HCT116 (cell line): Measurements from ENCODE around the gene CEACAM3. TPM values are rescaled to one million over a fixed set of nuclear protein-coding genes. Genes with fewer than 3 reads are reported as not detected.

Source experiments
- ATAC-seq: fragments of 200-7000 bp; cut with Tn5 transposase; 2 replicates; pipeline ENCODE4 v1.9.1; 2020; ENCODE audit warnings: mild to moderate bottlenecking, moderate library complexity
- BruUV-seq: library from RNA; stranded (reverse); fragments of 400-500 nt; replicated peaks from 2 replicates; lab custom pipeline; 2021; lab: Mats Ljungman, UMichigan
- CTCF ChIA-PET: fragments of 300-600 bp; sonication (Branson Sonifier 250); formaldehyde crosslinking; loops from one replicate; lab custom pipeline; 2021; ENCODE audit warnings: antibody characterized with exemption; lab: Charles Lee
- POLR2A ChIA-PET: fragments of 300-600, 350-600 bp; sonication (Branson Sonifier 250); formaldehyde crosslinking; loops from one replicate; lab custom pipeline; 2021; ENCODE audit warnings: antibody characterized with exemption; lab: Charles Lee
- RAD21 ChIA-PET, 2 experiments: fragments of 300-600 bp; sonication (Branson Sonifier 250); formaldehyde crosslinking; loops; one replicate each; lab custom pipeline; 2023; ENCODE audit warnings: low total read pairs in 2 of 2; ENCODE audit not compliant: uncharacterized antibody in 2 of 2, unreplicated experiment in 2 of 2, low non-redundant PET in 1 of 2; lab: Charles Lee
- DNase-seq: peaks from one replicate; pipeline ENCODE4 v3.0.0-alpha.2; 2010; ENCODE audit warnings: low read depth, low spot score
- H2AFZ ChIP-seq: fragments of 200-600 bp; shearing (Covaris generic), sonication (generic); 2 replicates; pipeline ENCODE4 v1.6.1; 2017; ENCODE audit warnings: low read depth, mixed run types, mixed read lengths, antibody characterized with exemption, low read length; ENCODE audit not compliant: poor library complexity, severe bottlenecking
- H3K27ac ChIP-seq: 2 replicates; pipeline ENCODE4 v1.5.1; 2012; ENCODE audit warnings: low read depth, low read length
- H3K27me3 ChIP-seq: fragments of 200-600 bp; sonication (generic); 2 replicates; pipeline ENCODE4 v1.6.1; 2016; ENCODE audit warnings: mixed run types, low read length, mixed read lengths; ENCODE audit not compliant: insufficient read depth
- H3K36me3 ChIP-seq, 2 experiments: fragments of 200-500 bp in 1 of 2; fragments of 200-600 bp in 1 of 2; sonication (Bioruptor generic) in 1 of 2; sonication (generic) in 1 of 2; 2 replicates each; pipeline versions ENCODE4 v1.5.1 to v1.6.1; 2014 to 2016; ENCODE audit warnings: low read length in 2 of 2, inconsistent platforms in 1 of 2, mixed read lengths in 1 of 2, mixed run types in 1 of 2; ENCODE audit not compliant: insufficient read depth in 2 of 2, control insufficient read depth in 1 of 2
- H3K4me1 ChIP-seq, 2 experiments: fragments of 200-600 bp in 1 of 2; sonication (generic) in 1 of 2; 2 replicates each; pipeline versions ENCODE4 v1.5.1 to v1.6.1; 2012 to 2017; ENCODE audit warnings: low read length in 2 of 2, inconsistent platforms in 1 of 2, mild to moderate bottlenecking in 1 of 2, mixed read lengths in 1 of 2, mixed run types in 1 of 2, moderate library complexity in 1 of 2; ENCODE audit not compliant: insufficient read depth in 2 of 2, control insufficient read depth in 1 of 2
- H3K4me2 ChIP-seq: fragments of 200-600 bp; sonication (generic); 2 replicates; pipeline ENCODE4 v1.6.1; 2017; ENCODE audit warnings: mixed run types, low read length, mixed read lengths
- H3K4me3 ChIP-seq, 2 experiments: fragments of 200-600 bp in 1 of 2; sonication (generic) in 1 of 2; replicated peaks in 1 of 2; 2 replicates each; pipeline ENCODE4 v1.5.1; 2011 to 2016; ENCODE audit warnings: low read length in 2 of 2, control low read depth in 1 of 2, low read depth in 1 of 2, mild to moderate bottlenecking in 1 of 2, mixed read lengths in 1 of 2, mixed run types in 1 of 2
- H3K79me2 ChIP-seq: fragments of 200-600 bp; sonication (generic); 2 replicates; pipeline ENCODE4 v1.6.1; 2017; ENCODE audit warnings: mild to moderate bottlenecking, mixed run types, low read length, moderate library complexity, mixed read lengths; ENCODE audit not compliant: insufficient read depth
- H3K9ac ChIP-seq: fragments of 200-600 bp; sonication (generic); 2 replicates; pipeline ENCODE4 v1.6.1; 2016; ENCODE audit warnings: low read length, mixed read lengths
- H3K9me2 ChIP-seq: fragments of 200-600 bp; sonication (generic), shearing (Covaris generic); 2 replicates; pipeline ENCODE4 v1.6.1; 2017; ENCODE audit warnings: mixed run types, mild to moderate bottlenecking, moderate library complexity; ENCODE audit not compliant: insufficient read depth
- H3K9me3 ChIP-seq, 2 experiments: fragments of 200-500 bp in 1 of 2; fragments of 200-600 bp in 1 of 2; sonication (Bioruptor generic) in 1 of 2; sonication (generic) in 1 of 2; 2 replicates each; pipeline ENCODE4 v1.6.1; 2014 to 2017; ENCODE audit warnings: low read length in 2 of 2, mixed read lengths in 2 of 2, inconsistent platforms in 1 of 2, low read depth in 1 of 2, mild to moderate bottlenecking in 1 of 2, mixed run types in 1 of 2, moderate library complexity in 1 of 2; ENCODE audit not compliant: control insufficient read depth in 1 of 2, insufficient read depth in 1 of 2
- H4K20me1 ChIP-seq: fragments of 200-600 bp; sonication (generic), shearing (Covaris generic); 2 replicates; pipeline ENCODE4 v1.6.1; 2017; ENCODE audit warnings: mixed run types, mild to moderate bottlenecking, moderate library complexity; ENCODE audit not compliant: insufficient read depth
- EGR1 ChIP-seq: IDR thresholded peaks from 2 replicates; pipeline ENCODE4 v1.6.1; 2012; ENCODE audit warnings: low read depth
- EZH2 ChIP-seq: fragments of 200-600 bp; sonication (generic); IDR thresholded peaks from 2 replicates; pipeline ENCODE4 v1.6.1; 2017; ENCODE audit warnings: antibody characterized with exemption, mixed run types
- EZH2phosphoT487 ChIP-seq: fragments of 200-600 bp; IDR thresholded peaks from 2 replicates; pipeline ENCODE4 v1.6.1; 2018; ENCODE audit warnings: antibody characterized with exemption, borderline replicate concordance
- JUND ChIP-seq: IDR thresholded peaks from 2 replicates; pipeline ENCODE4 v1.6.1; 2012
- POLR2A ChIP-seq: IDR thresholded peaks from 2 replicates; pipeline ENCODE4 v1.7.0; 2011; ENCODE audit warnings: borderline replicate concordance; ENCODE audit not compliant: insufficient read depth, insufficient read length; ENCODE audit errors: extremely low read depth
- POLR2AphosphoS5 ChIP-seq: IDR thresholded peaks from 2 replicates; pipeline ENCODE4 v1.6.1; 2011; ENCODE audit warnings: mild to moderate bottlenecking, low read depth, low read length, moderate library complexity
- RAD21 ChIP-seq: IDR thresholded peaks from 2 replicates; pipeline ENCODE4 v1.6.1; 2012; ENCODE audit warnings: low read depth, mild to moderate bottlenecking
- YY1 ChIP-seq: IDR thresholded peaks from 2 replicates; pipeline ENCODE4 v1.6.1; 2011; ENCODE audit warnings: low read length, low read depth, moderate library complexity, mild to moderate bottlenecking; ENCODE audit not compliant: insufficient replicate concordance; ENCODE audit errors: extremely low read depth
- ZNF274 ChIP-seq: fragments of 200-500 bp; sonication (Bioruptor generic); IDR thresholded peaks from 2 replicates; pipeline ENCODE4 v1.6.1; 2014; ENCODE audit warnings: mild to moderate bottlenecking, low read depth, low read length, inconsistent platforms
- intact Hi-C: fragments of 100-400 bp; cut with micrococcal nuclease; formaldehyde crosslinking; loops from 2 replicates; pipeline ENCODE4 v1.10.0; 2022
- total RNA-seq: library from RNA; stranded (reverse); gene quantifications from one replicate; pipeline ENCODE4 v1.2.1, GENCODE V29; 2021; ENCODE audit not compliant: unreplicated experiment
- TF ChIP-seq, protein P1 (sequence below), 3 experiments: fragments of 200-600 bp in 1 of 3; sonication (generic) in 1 of 3; IDR thresholded peaks in 2 of 3; conservative IDR thresholded peaks in 1 of 3; 2 replicates each; pipeline ENCODE4 v1.5.1; 2012 to 2017; ENCODE audit warnings: low read depth in 2 of 3, low read length in 2 of 3, antibody characterized with exemption in 1 of 3, borderline replicate concordance in 1 of 3, control low read depth in 1 of 3, mild to moderate bottlenecking in 1 of 3, mixed read lengths in 1 of 3, mixed run types in 1 of 3, moderate library complexity in 1 of 3; ENCODE audit not compliant: insufficient read depth in 1 of 3
- TF ChIP-seq, protein P2 (sequence below): IDR thresholded peaks from 2 replicates; pipeline ENCODE4 v1.6.1; 2012
- TF ChIP-seq, protein P3 (sequence below): IDR thresholded peaks from 2 replicates; pipeline ENCODE4 v1.6.1; 2011; ENCODE audit warnings: mild to moderate bottlenecking, low read length, moderate library complexity; ENCODE audit not compliant: insufficient replicate concordance; ENCODE audit errors: extremely low read depth

The CEACAM3 gene
- total RNA-seq, 1 experiment from 2014 or later = not detected

DNA sequence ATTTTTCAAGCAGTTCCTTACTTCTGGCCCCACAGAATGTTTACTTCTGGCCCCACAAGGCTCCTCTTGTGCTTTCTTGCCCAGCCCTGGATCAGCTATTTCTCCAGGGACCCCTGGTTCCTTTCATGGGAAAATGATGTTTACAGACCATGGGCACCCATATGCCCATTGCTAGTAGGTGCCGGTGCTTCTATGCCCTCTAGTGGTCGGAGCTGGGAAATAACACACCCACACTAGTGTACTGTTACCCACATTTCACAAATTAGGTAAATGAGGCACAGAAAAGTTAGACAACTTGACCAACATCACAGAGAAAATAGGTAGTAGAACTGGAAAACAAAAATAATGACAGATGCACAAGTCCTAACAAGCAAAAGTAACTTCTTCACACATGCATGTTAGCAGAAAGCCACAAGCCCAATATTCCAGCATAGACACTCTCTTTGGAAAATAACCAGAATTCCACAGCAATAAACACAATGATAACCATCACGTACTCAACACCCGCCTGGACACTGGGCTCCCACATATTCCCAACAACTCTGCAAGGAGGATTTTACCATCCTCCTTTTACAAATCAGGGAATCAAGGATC, 42.4 kb upstream of the CEACAM3 start:
- Histone ChIP-seq H3K27me3 (peaks cover 56% of the 10 kb centered on the region), H3K4me1 (peaks cover 0 to 7% of the 10 kb centered on the region in 2 experiments; a peak in 1 of 4 replicates), H2AFZ (peak overlapping the region; percentile 80), H3K36me3 (no peaks in the 10 kb centered on the region), H3K9me2 (no peaks in the 10 kb centered on the region), H3K79me2 (no peaks in the 10 kb centered on the region), H3K4me2 (peak overlapping the region; percentile 33; the same call in 1 of the 2 replicates), H3K27ac (no peak overlapping the region), H4K20me1 (no peaks in the 10 kb centered on the region), H3K9me3 (no peaks in the 10 kb centered on the region), H3K9ac (no peak overlapping the region), H3K4me3 (no peak overlapping the region)
- TF ChIP-seq EGR1 = no peak
- TF ChIP-seq, protein P1, sequence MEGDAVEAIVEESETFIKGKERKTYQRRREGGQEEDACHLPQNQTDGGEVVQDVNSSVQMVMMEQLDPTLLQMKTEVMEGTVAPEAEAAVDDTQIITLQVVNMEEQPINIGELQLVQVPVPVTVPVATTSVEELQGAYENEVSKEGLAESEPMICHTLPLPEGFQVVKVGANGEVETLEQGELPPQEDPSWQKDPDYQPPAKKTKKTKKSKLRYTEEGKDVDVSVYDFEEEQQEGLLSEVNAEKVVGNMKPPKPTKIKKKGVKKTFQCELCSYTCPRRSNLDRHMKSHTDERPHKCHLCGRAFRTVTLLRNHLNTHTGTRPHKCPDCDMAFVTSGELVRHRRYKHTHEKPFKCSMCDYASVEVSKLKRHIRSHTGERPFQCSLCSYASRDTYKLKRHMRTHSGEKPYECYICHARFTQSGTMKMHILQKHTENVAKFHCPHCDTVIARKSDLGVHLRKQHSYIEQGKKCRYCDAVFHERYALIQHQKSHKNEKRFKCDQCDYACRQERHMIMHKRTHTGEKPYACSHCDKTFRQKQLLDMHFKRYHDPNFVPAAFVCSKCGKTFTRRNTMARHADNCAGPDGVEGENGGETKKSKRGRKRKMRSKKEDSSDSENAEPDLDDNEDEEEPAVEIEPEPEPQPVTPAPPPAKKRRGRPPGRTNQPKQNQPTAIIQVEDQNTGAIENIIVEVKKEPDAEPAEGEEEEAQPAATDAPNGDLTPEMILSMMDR (IDR thresholded peaks at IDR 0.05 in 2 of 3, conservative IDR thresholded peaks at IDR 0.05 in 1 of 3; ENCODE audit: borderline replicate concordance in 1 of 3, insufficient read depth in 1 of 3, low read depth in 2 of 3, low read length in 2 of 3) = peak; percentile 50 to 86 (median 85)
- no peak for TF ChIP-seq ZNF274
- CTCF ChIA-PET = interaction anchor here (0.7 to 3.6 kb wide), 18 partner anchors 9 to 305 kb away, joined by 3 to 45 read pairs (median 12); no protein-coding TSS in a partner anchor
- ATAC-seq (peak; percentile 92), DNase-seq (peak; percentile 39)
- RAD21 ChIA-PET = interaction anchor here in 1 of 2 experiments (1.4 kb wide), 1 partner anchor 67 kb away, joined by 3 read pairs; no protein-coding TSS in a partner anchor
- POLR2A ChIA-PET = no interaction called here
- intact Hi-C loops = loop anchor here (1.0 kb wide), 2 partner anchors 31 to 67 kb away; no protein-coding TSS in a partner anchor
- no TSS peak for BruUV-seq

DNA sequence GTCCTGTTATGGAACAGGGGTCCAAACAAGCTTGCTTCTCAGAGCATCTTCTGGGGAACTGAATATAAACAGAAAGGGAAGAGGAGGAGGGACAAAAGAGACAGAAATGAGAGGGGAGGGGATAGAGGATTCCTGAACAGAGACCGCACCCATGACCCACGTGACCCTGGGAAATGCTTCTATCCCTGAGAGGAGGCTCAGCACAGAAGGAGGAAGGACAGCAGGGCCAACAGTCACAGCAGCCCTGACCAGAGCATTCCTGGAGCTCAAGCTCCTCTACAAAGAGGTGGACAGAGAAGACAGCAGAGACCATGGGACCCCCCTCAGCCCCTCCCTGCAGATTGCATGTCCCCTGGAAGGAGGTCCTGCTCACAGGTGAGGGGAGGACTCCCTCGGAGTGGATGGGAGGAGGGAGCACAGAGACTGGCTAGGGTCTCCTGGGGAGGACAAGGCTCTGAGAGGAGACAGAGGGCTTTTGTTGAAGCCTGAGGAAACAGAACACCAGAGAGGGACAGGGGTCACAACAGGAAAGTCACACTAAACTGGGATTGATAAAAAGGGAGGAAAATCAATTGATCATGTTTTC, 41.0 kb upstream of the CEACAM3 start, which contains the start of gene CEACAM6:
TSS of gene CEACAM6 (plus strand) at position 203 of the 586 bp plus-strand sequence. CDS start at position 312, 109 bp downstream.
- RAD21 ChIA-PET = no interaction called here
- H3K4me2 ChIP-seq = no peak within 1 kb of the TSS
- TF ChIP-seq, protein P2, sequence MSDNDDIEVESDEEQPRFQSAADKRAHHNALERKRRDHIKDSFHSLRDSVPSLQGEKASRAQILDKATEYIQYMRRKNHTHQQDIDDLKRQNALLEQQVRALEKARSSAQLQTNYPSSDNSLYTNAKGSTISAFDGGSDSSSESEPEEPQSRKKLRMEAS = no peak
- TF ChIP-seq EZH2 (no peak), YY1 (no peak), EGR1 (no peak), EZH2phosphoT487 (no peak), POLR2AphosphoS5 (no peak), POLR2A (no peak), JUND (no peak), RAD21 (no peak)
- TF ChIP-seq, protein P3, sequence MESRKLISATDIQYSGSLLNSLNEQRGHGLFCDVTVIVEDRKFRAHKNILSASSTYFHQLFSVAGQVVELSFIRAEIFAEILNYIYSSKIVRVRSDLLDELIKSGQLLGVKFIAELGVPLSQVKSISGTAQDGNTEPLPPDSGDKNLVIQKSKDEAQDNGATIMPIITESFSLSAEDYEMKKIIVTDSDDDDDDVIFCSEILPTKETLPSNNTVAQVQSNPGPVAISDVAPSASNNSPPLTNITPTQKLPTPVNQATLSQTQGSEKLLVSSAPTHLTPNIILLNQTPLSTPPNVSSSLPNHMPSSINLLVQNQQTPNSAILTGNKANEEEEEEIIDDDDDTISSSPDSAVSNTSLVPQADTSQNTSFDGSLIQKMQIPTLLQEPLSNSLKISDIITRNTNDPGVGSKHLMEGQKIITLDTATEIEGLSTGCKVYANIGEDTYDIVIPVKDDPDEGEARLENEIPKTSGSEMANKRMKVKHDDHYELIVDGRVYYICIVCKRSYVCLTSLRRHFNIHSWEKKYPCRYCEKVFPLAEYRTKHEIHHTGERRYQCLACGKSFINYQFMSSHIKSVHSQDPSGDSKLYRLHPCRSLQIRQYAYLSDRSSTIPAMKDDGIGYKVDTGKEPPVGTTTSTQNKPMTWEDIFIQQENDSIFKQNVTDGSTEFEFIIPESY = no peak
- TF ChIP-seq, all 23 proteins: peak for 0
- no peaks in the 10 kb centered on the region for H3K9me2 ChIP-seq
- BruUV-seq = no TSS peak
- DNase-seq = no peak
- no peaks in the 10 kb centered on the region for H4K20me1 ChIP-seq
- H3K79me2 ChIP-seq = no peaks in the 10 kb centered on the region
- no peak within 1 kb of the TSS for H3K4me3 ChIP-seq
- ChIA-PET CTCF (interaction anchor here (1.4 to 3.6 kb wide), 4 partner anchors 20 to 65 kb away, joined by 3 to 45 read pairs (median 28); no protein-coding TSS in a partner anchor), POLR2A (no interaction called here)
- H2AFZ ChIP-seq = no peak within 1 kb of the TSS
- H3K36me3 ChIP-seq = no peaks in the 10 kb centered on the region
- H3K4me1 ChIP-seq = peaks cover 0 to 7% of the 10 kb centered on the region in 2 experiments; a peak in 1 of 4 replicates
- no peaks in the 10 kb centered on the region for H3K9me3 ChIP-seq
- H3K27ac ChIP-seq = no peak within 1 kb of the TSS
- ATAC-seq = no peak
- H3K9ac ChIP-seq = no peak within 1 kb of the TSS
- H3K27me3 ChIP-seq = peaks cover 69% of the 10 kb centered on the region
- intact Hi-C loops = no loop called here
